ENCODE results near the gene TRIP13. TPM values are rescaled to one million over a fixed set of nuclear protein-coding genes. Genes with fewer than 3 reads are reported as not detected.

TRIP13 gene
- total and polyA plus RNA-seq, 12 donors: 0.30 to 5.0 (median 0.78) TPM

DNA sequence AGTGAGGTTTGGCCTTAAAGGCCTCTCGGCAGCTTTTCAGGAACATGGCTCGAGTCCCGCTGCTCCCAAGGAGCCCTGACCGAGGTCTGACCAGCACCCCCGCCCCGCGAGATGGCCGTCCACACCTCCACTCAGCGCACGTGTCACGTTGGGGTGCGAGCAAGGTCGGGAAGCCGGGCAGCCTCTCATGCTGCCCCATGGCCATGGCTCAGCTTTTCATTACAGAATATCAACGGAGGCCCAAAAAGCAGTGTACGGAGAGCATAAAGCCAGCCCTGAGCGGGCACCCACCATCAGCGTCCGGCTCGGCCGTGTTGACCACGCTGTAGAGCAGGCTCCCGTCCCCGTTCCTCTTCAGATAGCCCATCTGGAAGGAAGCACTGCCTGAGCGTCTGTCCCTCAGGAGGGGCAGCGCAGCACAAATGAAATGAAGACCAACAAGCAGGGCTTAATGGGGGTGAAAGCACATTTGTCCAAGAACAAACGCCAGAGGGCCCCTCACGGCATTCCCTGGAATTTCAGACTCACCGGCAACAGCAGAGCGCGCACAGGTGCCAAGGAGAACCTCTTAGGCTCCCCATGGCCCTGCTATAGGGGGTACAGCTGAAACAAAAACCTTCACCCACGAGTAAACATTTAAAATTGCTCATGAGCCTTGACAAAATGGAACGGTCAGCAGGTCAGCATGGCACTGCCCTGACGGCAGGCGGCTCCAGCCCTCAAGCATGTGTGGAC lies 11.7 kb upstream of the TRIP13 start:
- no peak overlapping the region for H3K27ac ChIP-seq
- H3K27me3 ChIP-seq: no peaks in the 10 kb centered on the region
- intact Hi-C loops (cut with DNase I): no loop called here
- no peaks in the 10 kb centered on the region for H3K4me1 ChIP-seq (replicated peaks in 1 of 2)
- 93 to 96% (median 94%) methylated on average over 11 to 35 of the region's 35 CpGs for WGBS, 4 donors
- H3K4me3 ChIP-seq: no peak overlapping the region
- DNase-seq: no peak
- H3K36me3 ChIP-seq (replicated peaks in 1 of 2): peaks cover 0 to 68% of the 10 kb centered on the region in 2 donors
- H3K9me3 ChIP-seq (replicated peaks in 1 of 3): no peaks in the 10 kb centered on the region
- TF ChIP-seq CTCF (IDR thresholded peaks at IDR 0.05) (no peak), POLR2A (IDR thresholded peaks at IDR 0.05) (no peak)

DNA sequence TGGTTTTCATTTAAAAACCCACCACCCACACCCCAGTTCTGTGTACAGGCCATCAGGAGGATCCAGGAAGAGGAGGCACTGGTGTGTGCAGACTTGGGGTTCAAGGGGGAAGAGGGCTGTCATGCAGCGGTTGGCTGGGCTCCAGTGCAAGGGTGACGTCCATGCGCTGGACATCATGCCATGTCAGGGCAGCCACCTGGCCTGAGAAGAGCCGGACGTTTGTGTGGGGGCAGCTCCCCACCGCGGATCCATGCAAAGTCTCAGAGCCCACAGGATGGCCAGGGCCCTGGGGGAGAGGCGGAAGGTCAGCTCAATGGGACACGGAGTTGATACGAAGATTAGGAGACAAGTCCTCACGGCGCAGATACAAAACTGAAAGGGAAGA lies 11.1 kb upstream of the TRIP13 start:
- peaks cover 0 to 68% of the 10 kb centered on the region in 2 donors for H3K36me3 ChIP-seq (replicated peaks in 1 of 2)
- DNase-seq: no peak
- no peaks in the 10 kb centered on the region for H3K9me3 ChIP-seq (replicated peaks in 1 of 3)
- no peak overlapping the region for H3K4me3 ChIP-seq
- WGBS, 4 donors: 86 to 95% (median 93%) methylated on average over 12 of the region's 12 CpGs
- intact Hi-C loops (cut with DNase I): no loop called here
- TF ChIP-seq POLR2A (IDR thresholded peaks at IDR 0.05): no peak
- TF ChIP-seq CTCF (IDR thresholded peaks at IDR 0.05): no peak
- no peak overlapping the region for H3K27ac ChIP-seq
- H3K27me3 ChIP-seq: no peaks in the 10 kb centered on the region
- H3K4me1 ChIP-seq (replicated peaks in 1 of 2): no peaks in the 10 kb centered on the region

DNA sequence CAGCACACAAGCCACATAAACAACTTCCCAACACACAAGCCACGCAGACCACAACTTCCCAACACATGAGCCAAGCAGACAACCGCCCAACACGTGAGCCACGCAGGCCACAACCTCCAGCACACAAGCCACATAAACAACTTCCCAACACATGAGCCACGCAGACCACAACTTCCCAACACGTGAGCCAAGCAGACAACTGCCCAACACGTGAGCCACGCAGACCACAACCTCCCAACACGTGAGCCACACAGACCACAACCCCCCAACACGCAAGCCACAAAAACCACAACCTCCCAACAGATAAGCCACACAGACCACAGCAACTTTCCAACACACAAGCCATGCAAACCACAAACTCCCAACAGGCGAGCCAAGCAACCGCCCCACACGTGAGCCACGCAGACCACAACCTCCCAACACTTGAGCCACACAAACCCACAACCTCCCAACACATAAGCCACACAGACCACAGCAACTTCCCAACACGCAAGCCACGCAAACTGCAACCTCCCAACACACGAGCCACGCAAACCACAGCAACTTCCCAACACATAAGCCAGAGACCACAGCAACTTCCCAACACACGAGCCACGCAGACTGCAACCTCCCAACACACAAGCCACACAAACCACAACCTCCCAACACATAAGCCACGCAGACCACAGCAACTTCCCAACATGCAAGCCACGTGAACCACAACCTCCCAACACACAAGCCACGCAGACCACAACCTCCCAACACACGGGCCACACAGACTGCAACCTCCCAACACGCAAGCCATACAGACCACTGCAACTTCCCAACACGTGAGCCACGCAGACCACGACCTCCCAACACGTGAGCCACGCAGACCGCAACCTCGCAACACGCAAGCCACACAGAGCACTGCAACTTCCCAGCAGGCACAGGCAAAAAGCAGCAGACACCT lies 10.2 kb upstream of the TRIP13 start:
- DNase-seq: no peak
- WGBS, 4 donors: 88 to 93% (median 89%) methylated on average over 33 of the region's 33 CpGs
- H3K9me3 ChIP-seq (replicated peaks in 1 of 3): no peaks in the 10 kb centered on the region
- H3K36me3 ChIP-seq (replicated peaks in 1 of 2): peaks cover 0 to 68% of the 10 kb centered on the region in 2 donors
- no peak overlapping the region for H3K4me3 ChIP-seq
- intact Hi-C loops (cut with DNase I): no loop called here
- TF ChIP-seq POLR2A (IDR thresholded peaks at IDR 0.05) (no peak), CTCF (IDR thresholded peaks at IDR 0.05) (no peak)
- H3K27me3 ChIP-seq: no peaks in the 10 kb centered on the region
- no peaks in the 10 kb centered on the region for H3K4me1 ChIP-seq (replicated peaks in 1 of 2)
- H3K27ac ChIP-seq: no peak overlapping the region

DNA sequence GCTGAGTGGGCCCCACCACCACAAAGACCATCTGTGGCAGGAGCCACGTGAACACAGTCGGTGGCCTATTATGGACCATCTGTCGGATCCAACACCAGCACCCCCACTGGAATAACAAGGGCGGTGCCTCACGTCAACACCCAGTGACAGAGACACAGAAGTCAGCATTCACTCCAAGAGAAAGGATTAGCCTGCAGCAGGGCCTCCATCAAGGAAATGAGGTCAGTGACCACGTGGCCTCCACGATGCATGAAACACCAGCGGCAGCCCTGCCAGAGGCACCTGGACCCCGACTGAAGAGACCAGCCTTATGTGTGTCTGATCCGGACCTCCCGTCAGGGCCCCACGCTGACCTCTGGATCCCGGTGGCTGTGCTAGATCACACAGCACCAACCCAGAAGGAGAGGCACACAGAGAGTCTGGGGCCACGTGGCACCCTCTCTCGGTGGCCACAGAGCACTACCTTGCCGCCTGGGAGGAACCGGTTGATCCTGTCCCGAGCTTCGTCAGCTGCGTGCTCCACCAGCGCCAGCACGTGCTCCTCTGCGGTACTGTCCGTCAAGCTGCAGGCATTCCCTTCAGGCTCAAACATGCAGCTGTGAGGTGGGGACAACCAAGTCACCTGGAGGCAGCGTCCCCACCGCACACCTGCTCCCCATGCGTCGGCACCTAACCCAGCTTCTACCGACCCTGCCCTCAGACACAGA lies 9.1 kb upstream of the TRIP13 start:
- 94 to 97% (median 96%) methylated on average over 9 to 29 of the region's 29 CpGs for WGBS, 4 donors
- Histone ChIP-seq H3K27ac (no peak overlapping the region), H3K4me1 (replicated peaks in 1 of 2) (no peaks in the 10 kb centered on the region), H3K36me3 (replicated peaks in 1 of 2) (peaks cover 0 to 71% of the 10 kb centered on the region in 2 donors), H3K27me3 (no peaks in the 10 kb centered on the region), H3K9me3 (replicated peaks in 1 of 3) (no peaks in the 10 kb centered on the region), H3K4me3 (no peak overlapping the region)
- TF ChIP-seq POLR2A (IDR thresholded peaks at IDR 0.05) (no peak), CTCF (IDR thresholded peaks at IDR 0.05) (no peak)
- intact Hi-C loops (cut with DNase I): no loop called here
- DNase-seq: no peak
